Stimulated activated CD4-positive, alpha-beta T cell treated with anti-CD3 and anti-CD28 coated beads, Interleukin-12 subunit alpha, Interleukin-12 subunit beta, amount 100 ng/mL, for 4 hours (primary cell): ENCODE measurements around the gene PPP1R37.
A peak's percentile ranks its signal among the peaks of the same experiment; 100 is the strongest.

ENCODE experiments used
- DNase-seq: peaks from one replicate; pipeline ENCODE4 v3.0.0-alpha.2; 2020

The PPP1R37 gene

GRCh38 chr19:45175515-45176345, 82.8 kb downstream of the PPP1R37 start:
- DNase-seq: no peak

- no peak for DNase-seq
Observed at GRCh38 chr19:45177817-45178261, 84.9 kb downstream of the PPP1R37 start, which contains the start of gene TRAPPC6A. TSS of gene TRAPPC6A (minus strand) at chr19:45178237. CDS start at chr19:45178218, 19 bp downstream.

GRCh38 chr19:45178262-45179071, 85.5 kb downstream of the PPP1R37 start, which contains the start of gene BLOC1S3:
TSS of gene BLOC1S3 (plus strand) at chr19:45178784. CDS start at chr19:45179297, 513 bp downstream.
- peak; percentile 99 for DNase-seq

GRCh38 chr19:45179072-45179891, 86.3 kb downstream of the PPP1R37 start:
- peak; percentile 40 for DNase-seq

GRCh38 chr19:45179892-45180370, 87.0 kb downstream of the PPP1R37 start:
- DNase-seq: no peak

- no peak for DNase-seq
Observed at GRCh38 chr19:45180936-45181335, 88.0 kb downstream of the PPP1R37 start.

- no peak for DNase-seq
Observed at GRCh38 chr19:45182758-45183157, 89.8 kb downstream of the PPP1R37 start.

GRCh38 chr19:45184115-45184514, 91.1 kb downstream of the PPP1R37 start:
- DNase-seq: no peak

GRCh38 chr19:45186509-45187334, 93.7 kb downstream of the PPP1R37 start:
- no peak for DNase-seq

GRCh38 chr19:45187421-45188100, 94.6 kb downstream of the PPP1R37 start:
- no peak for DNase-seq

GRCh38 chr19:45189971-45190370, 97.0 kb downstream of the PPP1R37 start:
- no peak for DNase-seq

- no peak for DNase-seq
Observed at GRCh38 chr19:45191375-45191774, 98.4 kb downstream of the PPP1R37 start.

GRCh38 chr19:45195764-45196163, 102.8 kb downstream of the PPP1R37 start:
- DNase-seq: no peak
